ENCODE measurements around the gene GATAD2A. TPM values are rescaled to one million over a fixed set of nuclear protein-coding genes. Genes with fewer than 3 reads are reported as not detected.
A peak's percentile ranks its signal among the peaks of the same experiment; 100 is the strongest.

Gene GATAD2A
- total RNA-seq, 1 donor from 2014 or later: 82.6 TPM

- TF ChIP-seq CTCF (IDR thresholded peaks at IDR 0.05): no peak
- H3K27ac Mint-ChIP-seq (ENCODE audit: unreplicated experiment): peak overlapping the region; percentile 78
Observed at GRCh38 chr19:19459073-19459472, 53.6 kb downstream of the GATAD2A start.

GRCh38 chr19:19459707-19460251, 54.3 kb downstream of the GATAD2A start:
- Mint-ChIP-seq H3K36me3 (ENCODE audit: low read depth) (no peaks in the 10 kb centered on the region), H3K27ac (ENCODE audit: unreplicated experiment) (peak overlapping the region; percentile 74), H3K27me3 (ENCODE audit: low read depth) (no peaks in the 10 kb centered on the region), H3K9me3 (ENCODE audit: low read depth) (no peaks in the 10 kb centered on the region), H3K4me1 (ENCODE audit: low read depth) (peaks cover 67% of the 10 kb centered on the region), H3K4me3 (ENCODE audit: unreplicated experiment) (no peak overlapping the region)
- DNase-seq (ENCODE audit: low spot score): no peak
- TF ChIP-seq CTCF (IDR thresholded peaks at IDR 0.05): no peak

More at GRCh38 chr19:19459073-19459472, 53.6 kb downstream of the GATAD2A start:
- Mint-ChIP-seq H3K27me3 (ENCODE audit: low read depth) (no peaks in the 10 kb centered on the region), H3K36me3 (ENCODE audit: low read depth) (no peaks in the 10 kb centered on the region), H3K4me3 (ENCODE audit: unreplicated experiment) (no peak overlapping the region), H3K9me3 (ENCODE audit: low read depth) (no peaks in the 10 kb centered on the region), H3K4me1 (ENCODE audit: low read depth) (peaks cover 60% of the 10 kb centered on the region)
- DNase-seq (ENCODE audit: low spot score): no peak

GRCh38 chr19:19460258-19460731, 54.8 kb downstream of the GATAD2A start:
- no peak for DNase-seq (ENCODE audit: low spot score)
- no peaks in the 10 kb centered on the region for H3K27me3 Mint-ChIP-seq (ENCODE audit: low read depth)
- no peak for TF ChIP-seq CTCF (IDR thresholded peaks at IDR 0.05)
- H3K9me3 Mint-ChIP-seq (ENCODE audit: low read depth): no peaks in the 10 kb centered on the region
- H3K36me3 Mint-ChIP-seq (ENCODE audit: low read depth): peaks cover 2% of the 10 kb centered on the region
- peaks cover 72% of the 10 kb centered on the region for H3K4me1 Mint-ChIP-seq (ENCODE audit: low read depth)
- H3K27ac Mint-ChIP-seq (ENCODE audit: unreplicated experiment): peak overlapping the region; percentile 94
- peak overlapping the region; percentile 29 for H3K4me3 Mint-ChIP-seq (ENCODE audit: unreplicated experiment)

- no peaks in the 10 kb centered on the region for H3K27me3 Mint-ChIP-seq (ENCODE audit: low read depth)
- peaks cover 4% of the 10 kb centered on the region for H3K36me3 Mint-ChIP-seq (ENCODE audit: low read depth)
- TF ChIP-seq CTCF (IDR thresholded peaks at IDR 0.05): no peak
- no peaks in the 10 kb centered on the region for H3K9me3 Mint-ChIP-seq (ENCODE audit: low read depth)
- DNase-seq (ENCODE audit: low spot score): peak; percentile 59
- peaks cover 72% of the 10 kb centered on the region for H3K4me1 Mint-ChIP-seq (ENCODE audit: low read depth)
- peak overlapping the region; percentile 94 for H3K27ac Mint-ChIP-seq (ENCODE audit: unreplicated experiment)
- H3K4me3 Mint-ChIP-seq (ENCODE audit: unreplicated experiment): peak overlapping the region; percentile 29
Observed at GRCh38 chr19:19460761-19461265, 55.3 kb downstream of the GATAD2A start.

- Mint-ChIP-seq H3K27ac (ENCODE audit: unreplicated experiment) (peak overlapping the region; percentile 94), H3K4me1 (ENCODE audit: low read depth) (peaks cover 72% of the 10 kb centered on the region), H3K9me3 (ENCODE audit: low read depth) (no peaks in the 10 kb centered on the region), H3K27me3 (ENCODE audit: low read depth) (no peaks in the 10 kb centered on the region), H3K4me3 (ENCODE audit: unreplicated experiment) (peak overlapping the region; percentile 33), H3K36me3 (ENCODE audit: low read depth) (peaks cover 8% of the 10 kb centered on the region)
- no peak for DNase-seq (ENCODE audit: low spot score)
- TF ChIP-seq CTCF (IDR thresholded peaks at IDR 0.05): no peak
Observed at GRCh38 chr19:19461306-19461670, 55.8 kb downstream of the GATAD2A start.
